HG03460 (cell line): Measurements from ENCODE around the gene CATSPER3.

Experiments used
- ATAC-seq: cut with Tn5 transposase; IDR thresholded peaks from one replicate; pipeline ENCODE4 v1.9.1; 2021; ENCODE audit not compliant: unreplicated experiment

Gene CATSPER3

DNA sequence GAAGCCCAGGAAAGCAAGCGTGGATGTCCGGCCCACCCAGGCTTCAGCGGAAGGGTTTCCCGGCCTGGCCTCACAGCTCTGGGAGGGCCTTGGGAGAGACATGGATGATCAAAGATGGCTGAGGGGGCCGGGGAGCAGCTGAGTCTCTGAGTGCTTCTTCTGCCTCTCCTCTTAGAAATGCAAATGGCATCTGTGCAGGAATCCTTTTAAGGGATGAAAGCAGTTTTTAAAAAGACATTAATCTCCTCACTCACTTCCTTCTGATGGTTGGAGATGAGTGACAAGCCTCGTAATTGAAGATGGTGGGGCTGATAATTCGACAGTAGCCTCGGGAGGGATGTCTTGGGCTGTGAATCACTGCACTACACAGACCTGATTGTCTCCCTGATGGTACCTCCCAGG, 90.6 kb downstream of the CATSPER3 start:
- ATAC-seq: no peak

DNA sequence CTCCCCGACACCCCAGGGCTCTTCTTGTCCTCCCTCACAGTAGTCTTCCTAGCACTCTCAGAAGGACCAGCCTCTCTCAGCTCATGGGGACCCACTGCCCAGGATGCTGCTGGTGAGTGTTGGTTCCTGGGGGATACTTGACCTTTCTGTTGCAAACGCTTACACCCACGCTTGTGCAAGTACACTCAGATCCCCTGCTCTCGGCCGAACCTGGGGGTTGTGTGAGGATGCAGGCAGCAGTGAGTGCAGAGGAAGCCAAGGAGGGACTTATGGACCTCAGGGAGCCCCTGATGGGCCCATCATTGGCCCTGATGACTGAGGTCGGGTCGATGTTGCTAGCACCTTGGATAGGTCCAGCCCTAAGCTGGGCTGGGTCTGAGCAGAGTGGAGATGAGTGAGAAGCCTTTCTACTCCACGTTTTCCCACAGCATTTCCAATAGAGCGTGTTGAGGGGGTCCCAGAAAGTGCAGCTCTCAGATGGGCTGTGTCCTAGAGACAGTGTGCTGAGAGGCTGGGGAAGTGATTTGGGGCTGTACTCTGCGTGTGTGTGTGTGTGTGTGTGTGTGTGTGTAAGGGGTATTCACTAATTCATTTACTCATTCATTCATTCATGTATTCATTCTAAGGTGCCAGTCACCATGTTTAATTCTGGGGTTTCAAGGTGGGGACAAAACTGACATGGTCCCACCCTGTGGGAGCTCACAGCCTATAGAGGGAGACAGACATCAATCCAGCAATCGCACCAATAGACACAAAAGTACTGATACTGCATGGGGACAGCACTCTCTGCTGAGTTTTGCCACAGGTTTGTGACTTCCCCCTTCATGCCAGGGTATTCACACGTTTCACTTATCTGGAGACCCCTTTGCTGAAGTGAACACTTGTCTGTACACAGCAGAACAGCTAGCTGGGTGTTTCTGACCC, 91.6 kb downstream of the CATSPER3 start:
- no peak for ATAC-seq

DNA sequence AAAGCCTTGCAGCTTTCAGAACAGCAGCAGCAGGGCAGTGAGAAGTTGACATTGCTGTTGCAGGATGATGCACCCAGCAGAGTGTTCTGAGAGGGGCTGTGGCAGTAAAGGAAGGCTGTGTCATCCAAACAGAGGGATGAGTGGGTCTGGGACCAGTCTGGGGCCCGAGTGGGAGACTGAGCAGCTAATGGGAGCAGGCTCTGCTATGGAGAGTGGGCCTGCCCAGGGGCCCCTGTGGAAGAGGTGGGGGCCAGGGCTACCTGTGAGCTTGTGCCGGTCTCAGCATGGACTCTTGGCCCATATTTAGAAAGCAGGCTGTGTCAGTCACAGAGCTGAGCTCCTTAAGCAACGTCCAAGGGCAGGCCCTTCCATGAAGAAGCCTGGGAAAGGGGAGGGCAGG, 92.3 kb downstream of the CATSPER3 start:
- no peak for ATAC-seq

DNA sequence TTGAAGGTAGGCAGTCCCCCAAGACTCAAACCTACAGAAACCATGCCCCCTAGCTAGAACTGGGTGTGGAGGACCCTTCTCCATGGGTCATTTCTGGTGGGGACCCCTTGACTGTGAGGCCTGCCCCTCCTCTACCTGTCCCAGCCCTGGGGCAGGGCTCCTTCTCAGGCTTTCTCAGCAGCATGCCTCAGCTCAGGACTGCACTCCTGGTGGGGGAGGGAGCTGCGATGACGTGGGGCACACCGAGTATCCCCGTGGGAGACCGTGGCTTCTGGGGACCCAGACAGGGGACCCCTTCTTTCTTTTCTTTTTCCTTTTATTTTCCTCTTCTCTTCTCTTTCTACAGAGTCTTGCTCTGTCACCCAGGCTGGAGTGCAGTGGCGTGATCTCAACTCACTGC, 93.3 kb downstream of the CATSPER3 start:
- no peak for ATAC-seq
